Fibroblast of the conjunctiva (primary cell): ENCODE data around the gene SYNPO2.

Experiments used
- DNase-seq: peaks from one replicate; pipeline ENCODE4 v3.0.0-alpha.2; 2010; ENCODE audit warnings: low read depth

The SYNPO2 gene

DNA sequence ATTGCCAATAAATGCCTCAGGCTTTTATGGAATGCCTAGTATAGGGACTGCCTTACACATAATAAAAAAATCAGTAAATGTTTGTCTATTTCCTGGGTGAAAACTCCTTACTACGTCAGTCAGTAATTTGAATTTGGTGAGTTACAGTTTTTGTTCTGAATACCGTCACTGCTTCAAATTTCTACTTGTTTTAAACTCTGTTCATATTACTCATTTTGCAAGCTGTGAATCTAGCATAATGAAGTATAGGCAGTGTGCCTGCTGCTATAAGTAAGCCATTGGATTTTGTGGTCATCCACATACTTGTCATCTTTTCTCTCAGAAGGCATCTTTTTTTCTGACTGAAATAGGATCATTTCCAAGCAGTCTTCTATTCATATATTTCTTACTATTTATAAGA, 43.1 kb downstream of the SYNPO2 start:
- DNase-seq = no peak

GRCh38 chr4:118935819-118936218, 47.2 kb downstream of the SYNPO2 start:
- DNase-seq = no peak

GRCh38 chr4:118936406-118936805, 47.8 kb downstream of the SYNPO2 start:
- DNase-seq = no peak

GRCh38 chr4:118939169-118939783, 50.6 kb downstream of the SYNPO2 start:
- no peak for DNase-seq

DNA sequence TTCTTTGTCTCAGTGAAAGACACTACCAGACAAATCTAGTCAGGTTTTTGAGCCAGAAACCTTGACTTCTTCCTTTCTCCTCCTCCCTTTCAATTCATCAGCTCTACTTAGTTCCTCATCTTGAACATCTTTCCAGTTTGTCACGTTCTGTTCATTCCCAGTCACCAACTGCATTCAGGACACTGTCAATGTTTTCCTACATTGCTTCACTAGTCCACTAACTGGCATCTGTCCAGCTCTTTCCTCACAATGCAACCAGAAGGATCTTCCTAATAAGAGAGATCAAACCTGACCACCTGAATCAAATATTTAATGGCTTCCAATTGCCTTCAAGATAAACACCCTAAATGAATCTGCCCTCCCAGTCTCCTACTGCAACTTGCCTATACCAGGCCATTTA, 52.5 kb downstream of the SYNPO2 start:
- no peak for DNase-seq

GRCh38 chr4:118941799-118942198, 53.1 kb downstream of the SYNPO2 start:
- DNase-seq = no peak

DNA sequence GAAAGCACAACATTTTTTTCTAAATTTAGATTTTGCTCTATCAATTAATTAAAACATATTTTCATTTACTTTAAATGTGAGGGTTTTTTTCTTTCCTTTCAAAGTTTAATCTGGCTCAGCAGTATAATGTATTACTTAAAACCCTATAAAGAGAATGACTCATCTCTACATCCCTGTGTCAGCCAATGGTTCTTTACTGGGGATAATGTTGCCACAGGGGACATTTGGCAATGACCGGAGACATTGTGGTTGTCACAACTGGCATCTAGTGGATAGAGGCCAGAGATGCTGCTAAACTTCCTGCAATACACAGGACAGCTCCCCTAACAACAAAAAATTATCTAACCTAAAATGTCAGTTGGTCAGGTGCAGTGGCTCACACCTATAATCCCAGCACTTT, 53.8 kb downstream of the SYNPO2 start:
- no peak for DNase-seq

- no peak for DNase-seq
Measured at GRCh38 chr4:118947095-118947494, 58.4 kb downstream of the SYNPO2 start.

- no peak for DNase-seq
Measured at GRCh38 chr4:118948545-118949144, 60.0 kb downstream of the SYNPO2 start.

DNA sequence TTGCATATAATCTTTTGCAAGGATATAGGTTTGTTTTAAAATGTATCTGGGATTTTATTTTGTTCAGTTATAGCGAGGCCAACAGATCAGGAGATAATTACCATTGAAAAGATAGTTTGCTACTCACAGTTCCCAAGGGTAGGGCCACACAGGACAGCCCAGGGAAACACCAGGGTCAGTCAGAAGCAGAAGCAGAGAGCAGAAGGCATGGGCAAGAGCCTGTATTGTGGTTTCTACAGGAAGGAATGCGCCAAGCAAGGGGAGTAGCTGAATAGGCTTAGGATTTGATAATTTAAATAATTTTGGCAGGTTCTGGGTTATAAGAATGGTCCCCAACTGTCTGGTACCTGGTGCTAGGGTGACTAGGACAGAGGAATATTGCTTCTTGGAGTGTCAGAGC, 61.6 kb downstream of the SYNPO2 start:
- no peak for DNase-seq

DNA sequence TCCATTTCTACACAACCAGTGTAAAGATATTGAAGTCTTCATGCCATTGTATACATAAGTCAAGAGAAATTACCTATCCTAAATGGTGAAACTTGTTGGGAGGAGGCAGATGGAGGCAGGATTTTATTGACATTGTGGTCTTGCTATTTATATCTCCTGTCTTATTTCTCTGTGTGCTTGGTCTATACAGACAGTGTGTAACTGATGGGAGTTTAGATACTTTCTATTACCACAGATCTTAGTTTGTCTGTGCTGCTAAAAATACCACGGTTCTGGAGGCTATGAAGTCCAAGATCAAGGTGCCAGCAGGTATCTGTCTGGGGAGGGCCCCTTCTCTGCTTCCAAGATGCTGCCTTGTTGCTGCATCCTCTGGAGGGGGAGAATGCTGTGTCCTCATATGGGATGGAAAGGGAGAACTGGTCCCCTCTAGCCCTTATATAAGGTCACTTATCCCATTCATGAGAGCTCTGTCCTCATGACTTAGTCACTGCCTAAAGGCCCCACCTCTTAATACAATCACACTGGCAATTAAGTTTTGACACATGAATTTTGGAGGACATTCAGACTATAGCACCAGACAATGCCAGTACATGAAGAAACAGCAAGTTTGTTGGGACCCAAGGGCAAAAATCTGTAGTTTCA, 62.4 kb downstream of the SYNPO2 start:
- no peak for DNase-seq

- no peak for DNase-seq
Measured at GRCh38 chr4:118953276-118953675, 64.6 kb downstream of the SYNPO2 start.

- DNase-seq = no peak
Measured at GRCh38 chr4:118954246-118954645, 65.6 kb downstream of the SYNPO2 start.

GRCh38 chr4:118955515-118955914, 66.9 kb downstream of the SYNPO2 start:
- peak; percentile 27 for DNase-seq

DNA sequence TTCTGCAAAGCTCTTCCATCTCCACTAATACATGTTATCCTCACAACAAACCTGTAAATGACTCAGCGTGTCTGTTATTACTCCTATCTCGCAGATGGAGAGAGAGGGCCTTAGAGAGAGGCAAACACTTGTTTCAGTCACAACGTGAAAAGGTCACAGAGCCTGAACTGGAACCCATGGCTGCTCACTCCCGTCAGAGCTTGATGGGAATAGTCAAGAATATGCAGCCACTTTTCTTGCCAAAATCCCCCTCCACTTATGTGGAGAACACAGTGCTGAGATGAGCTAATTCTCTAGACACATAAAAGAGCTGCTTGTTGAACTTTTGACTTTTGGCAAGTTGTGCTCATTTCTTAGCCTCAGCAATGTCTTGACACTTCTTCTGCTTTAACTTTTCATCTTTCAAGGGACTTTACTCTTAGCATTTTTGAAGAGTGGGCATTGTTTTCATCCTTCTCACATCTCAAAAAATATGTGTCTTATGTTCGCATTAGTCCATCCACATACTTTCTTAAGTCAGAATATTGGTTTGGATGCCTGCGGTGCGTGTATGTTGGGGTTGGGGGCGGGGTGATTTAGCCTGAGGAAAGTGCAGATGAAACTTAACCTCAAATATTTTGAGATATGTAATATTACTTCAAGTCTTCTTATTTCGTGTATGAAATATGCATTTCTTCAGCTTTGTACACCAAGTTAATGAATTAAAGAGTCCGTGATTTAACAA, 69.2 kb downstream of the SYNPO2 start:
- DNase-seq = no peak

DNA sequence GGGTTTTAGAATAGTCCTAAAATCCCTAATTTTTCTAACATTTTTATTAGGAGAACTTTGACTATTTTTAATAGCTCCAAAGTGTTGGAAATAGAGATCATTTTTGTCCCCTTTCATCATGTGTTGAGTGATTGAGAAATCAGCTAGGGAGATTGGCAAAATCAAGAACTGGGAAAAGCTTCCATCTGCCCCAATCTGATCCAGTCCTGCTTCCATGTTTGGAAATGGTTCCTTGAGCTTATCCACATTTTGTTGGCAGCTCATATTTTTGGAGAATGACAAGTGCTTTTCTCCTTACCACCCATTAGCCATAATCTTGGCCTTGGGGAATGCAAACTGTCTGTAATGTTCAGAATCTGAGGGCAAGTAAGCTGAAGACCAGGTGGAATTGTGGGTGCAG, 73.9 kb downstream of the SYNPO2 start:
- DNase-seq = no peak

- DNase-seq = no peak
Measured at GRCh38 chr4:118964891-118965411, 76.3 kb downstream of the SYNPO2 start.

GRCh38 chr4:118967393-118967792, 78.7 kb downstream of the SYNPO2 start:
- peak; percentile 65 for DNase-seq

DNA sequence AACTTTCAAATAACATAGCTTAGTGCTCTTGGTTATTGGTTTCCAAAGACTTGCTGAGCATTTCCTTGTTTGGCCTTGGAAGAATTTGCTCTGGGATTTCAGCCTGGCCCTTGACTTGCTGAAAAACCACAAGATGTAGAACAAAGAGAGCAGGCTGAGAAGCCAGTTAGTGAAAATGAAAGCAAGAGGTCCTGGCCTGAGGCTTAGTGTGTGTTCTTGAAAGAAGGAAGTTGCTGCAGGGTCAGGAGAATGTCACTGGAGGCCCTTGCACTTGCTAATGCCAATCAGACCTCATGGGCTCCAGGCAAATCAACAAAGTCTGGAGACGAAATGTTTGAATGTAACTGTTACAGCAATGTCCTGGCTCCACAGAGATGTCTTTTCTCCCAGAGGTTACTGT, 79.4 kb downstream of the SYNPO2 start:
- peak; percentile 94 for DNase-seq

- DNase-seq = no peak
Measured at GRCh38 chr4:118968813-118969212, 80.2 kb downstream of the SYNPO2 start.

- DNase-seq = peak; percentile 59
Measured at GRCh38 chr4:118969359-118969758, 80.7 kb downstream of the SYNPO2 start.

DNA sequence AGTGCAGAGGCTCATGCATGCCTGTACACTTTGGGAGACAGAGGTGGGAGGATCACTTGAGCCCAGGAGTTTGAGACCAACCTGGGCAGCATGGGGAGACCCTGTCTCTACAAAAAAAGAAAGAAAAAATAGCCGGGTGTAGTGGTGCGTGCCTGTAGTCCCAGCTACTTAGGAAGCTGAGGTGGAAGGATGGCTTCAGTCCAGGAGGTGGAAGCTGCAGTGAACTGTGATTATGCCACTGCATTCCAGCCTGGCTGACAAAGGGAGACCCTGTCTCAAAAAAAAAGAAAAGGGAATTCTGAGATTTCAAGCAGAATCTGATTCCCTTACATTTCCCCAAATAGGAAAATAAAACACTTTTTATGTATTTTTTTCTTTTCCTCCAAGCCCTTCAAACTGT, 83.5 kb downstream of the SYNPO2 start:
- no peak for DNase-seq

DNA sequence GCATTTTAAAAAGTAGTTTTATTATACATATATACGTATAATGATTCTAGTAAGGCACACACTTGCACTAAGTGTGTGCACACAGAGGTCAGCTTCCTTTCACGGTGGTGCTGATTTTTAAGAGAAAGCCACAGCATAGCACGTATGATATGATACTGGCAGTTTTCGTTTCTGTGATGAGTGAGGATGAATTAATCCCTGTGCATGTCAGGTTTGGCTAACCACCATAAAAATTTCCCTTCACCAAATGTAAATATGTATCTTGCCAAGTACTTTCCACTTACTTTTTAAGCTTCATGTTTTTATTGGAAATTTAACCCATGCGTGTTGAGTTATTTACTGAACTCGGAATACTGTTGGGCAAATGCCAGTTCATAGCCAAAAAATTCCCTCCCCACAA, 84.6 kb downstream of the SYNPO2 start:
- no peak for DNase-seq
